ENCODE data around the gene MAP2K3.

DNA sequence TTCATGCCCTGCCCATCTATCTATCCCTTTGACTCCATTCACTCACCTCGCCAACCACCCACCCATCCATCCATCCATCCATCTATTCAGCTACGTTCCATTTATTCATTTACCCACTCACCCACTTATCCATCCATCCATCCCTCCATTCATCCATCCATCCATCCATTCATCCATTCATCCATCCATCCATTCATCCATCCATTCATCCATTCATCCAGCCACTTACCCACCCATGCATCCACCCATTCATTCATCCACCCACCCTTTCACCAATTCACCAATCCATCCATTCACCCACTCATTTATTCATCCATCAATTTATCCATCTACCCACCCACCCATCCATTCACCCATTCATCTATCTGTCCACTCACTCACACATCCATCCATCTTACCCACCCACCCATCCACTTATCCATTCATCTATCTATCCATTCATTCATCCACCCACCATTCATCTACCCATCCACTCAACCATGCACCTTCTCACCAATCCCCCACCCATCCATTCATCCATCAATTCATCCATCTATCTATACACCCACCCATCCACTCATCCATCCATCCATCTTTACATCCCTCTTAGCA is 72.1 kb downstream of the MAP2K3 start:
- TF ChIP-seq, protein P1, sequence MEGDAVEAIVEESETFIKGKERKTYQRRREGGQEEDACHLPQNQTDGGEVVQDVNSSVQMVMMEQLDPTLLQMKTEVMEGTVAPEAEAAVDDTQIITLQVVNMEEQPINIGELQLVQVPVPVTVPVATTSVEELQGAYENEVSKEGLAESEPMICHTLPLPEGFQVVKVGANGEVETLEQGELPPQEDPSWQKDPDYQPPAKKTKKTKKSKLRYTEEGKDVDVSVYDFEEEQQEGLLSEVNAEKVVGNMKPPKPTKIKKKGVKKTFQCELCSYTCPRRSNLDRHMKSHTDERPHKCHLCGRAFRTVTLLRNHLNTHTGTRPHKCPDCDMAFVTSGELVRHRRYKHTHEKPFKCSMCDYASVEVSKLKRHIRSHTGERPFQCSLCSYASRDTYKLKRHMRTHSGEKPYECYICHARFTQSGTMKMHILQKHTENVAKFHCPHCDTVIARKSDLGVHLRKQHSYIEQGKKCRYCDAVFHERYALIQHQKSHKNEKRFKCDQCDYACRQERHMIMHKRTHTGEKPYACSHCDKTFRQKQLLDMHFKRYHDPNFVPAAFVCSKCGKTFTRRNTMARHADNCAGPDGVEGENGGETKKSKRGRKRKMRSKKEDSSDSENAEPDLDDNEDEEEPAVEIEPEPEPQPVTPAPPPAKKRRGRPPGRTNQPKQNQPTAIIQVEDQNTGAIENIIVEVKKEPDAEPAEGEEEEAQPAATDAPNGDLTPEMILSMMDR (IDR thresholded peaks at IDR 0.05), result no peak
- no peak for TF ChIP-seq POLR2A (IDR thresholded peaks at IDR 0.05)
- TF ChIP-seq EP300 (IDR thresholded peaks at IDR 0.05), result no peak

Data from tibial nerve (tissue), 4 donors.